ENCODE data around the gene ALLC. TPM values are rescaled to one million over a fixed set of nuclear protein-coding genes. Genes with fewer than 3 reads are reported as not detected.
"Not testable (repeated sequence)": the region's sequence is repeated elsewhere in the genome, so short reads cannot be mapped to it uniquely, and the experiment has no call there.

The ALLC gene
- total RNA-seq, 1 experiment from 2014 or later = not detected

GRCh38 chr2:3612639-3613523, 45.1 kb upstream of the ALLC start:
- no peak for ATAC-seq

GRCh38 chr2:3613524-3613905, 44.5 kb upstream of the ALLC start:
- Histone ChIP-seq H3F3A (ENCODE audit: low read length, unreplicated experiment) (no peaks in the 10 kb centered on the region), H3K27ac (ENCODE audit: low read length) (no peak overlapping the region), H4K20me1 (ENCODE audit: low read length) (no peaks in the 10 kb centered on the region), H3K9me3 (ENCODE audit: low read length) (no peaks in the 10 kb centered on the region), H2AFZ (ENCODE audit: low read length) (no peak overlapping the region), H3K27me3 (ENCODE audit: low read length) (no peaks in the 10 kb centered on the region), H3K4me1 (ENCODE audit: insufficient read depth, low read length) (no peaks in the 10 kb centered on the region), H3K9me2 (replicated peaks; ENCODE audit: low read length) (no peaks in the 10 kb centered on the region), H3K4me2 (ENCODE audit: low read length) (no peak overlapping the region), H3K9ac (ENCODE audit: low read length) (no peak overlapping the region), H3K36me3 (ENCODE audit: low read depth, low read length) (no peaks in the 10 kb centered on the region), H3K4me3 (ENCODE audit: low read length) (no peak overlapping the region), H3K79me2 (ENCODE audit: low read length) (no peaks in the 10 kb centered on the region)
- ATAC-seq = no peak
- no peak for DNase-seq
- BruUV-seq (replicated peaks) = no TSS peak
- ChIA-PET CTCF (no interaction called here), POLR2A (ENCODE audit: unreplicated experiment) (no interaction called here)
- TF ChIP-seq EZH2 (IDR thresholded peaks at IDR 0.05; ENCODE audit: low read length, unreplicated experiment) (no peak), CTCF (conservative IDR thresholded peaks at IDR 0.05; ENCODE audit: low read depth, low read length) (no peak), EZH2phosphoT487 (IDR thresholded peaks at IDR 0.05; ENCODE audit: borderline replicate concordance, low read length) (no peak)
- intact Hi-C loops (cut with micrococcal nuclease) = no loop called here

More at GRCh38 chr2:3612639-3613523, 45.1 kb upstream of the ALLC start:
- Histone ChIP-seq H3K9me2 (replicated peaks; ENCODE audit: low read length) (no peaks in the 10 kb centered on the region), H3K36me3 (ENCODE audit: low read depth, low read length) (no peaks in the 10 kb centered on the region), H3K9ac (ENCODE audit: low read length) (no peak overlapping the region), H3F3A (ENCODE audit: low read length, unreplicated experiment) (no peaks in the 10 kb centered on the region), H3K79me2 (ENCODE audit: low read length) (no peaks in the 10 kb centered on the region), H3K4me1 (ENCODE audit: insufficient read depth, low read length) (no peaks in the 10 kb centered on the region), H3K4me3 (ENCODE audit: low read length) (no peak overlapping the region), H3K4me2 (ENCODE audit: low read length) (no peak overlapping the region), H3K27me3 (ENCODE audit: low read length) (no peaks in the 10 kb centered on the region), H4K20me1 (ENCODE audit: low read length) (no peaks in the 10 kb centered on the region), H3K27ac (ENCODE audit: low read length) (no peak overlapping the region), H2AFZ (ENCODE audit: low read length) (no peak overlapping the region), H3K9me3 (ENCODE audit: low read length) (no peaks in the 10 kb centered on the region)
- POLR2A ChIA-PET (ENCODE audit: unreplicated experiment) = no interaction called here
- TF ChIP-seq EZH2 (IDR thresholded peaks at IDR 0.05; ENCODE audit: low read length, unreplicated experiment) (no peak), EZH2phosphoT487 (IDR thresholded peaks at IDR 0.05; ENCODE audit: borderline replicate concordance, low read length) (no peak), CTCF (conservative IDR thresholded peaks at IDR 0.05; ENCODE audit: low read depth, low read length) (no peak)
- intact Hi-C loops (cut with micrococcal nuclease) = no loop called here
- no TSS peak for BruUV-seq (replicated peaks)
- no peak for DNase-seq
- CTCF ChIA-PET = interaction anchor here (0.7 kb wide), 1 partner anchor 77 kb away, joined by 3 read pairs; no protein-coding TSS in a partner anchor

- H3K4me1 ChIP-seq (ENCODE audit: insufficient read depth, low read length); H3K4me3 ChIP-seq (ENCODE audit: low read length); H3K27ac ChIP-seq (ENCODE audit: low read length); H3K9me2 ChIP-seq (replicated peaks; ENCODE audit: low read length); H3K79me2 ChIP-seq (ENCODE audit: low read length); BruUV-seq (replicated peaks); H3F3A ChIP-seq (ENCODE audit: low read length, unreplicated experiment); H2AFZ ChIP-seq (ENCODE audit: low read length); H3K9me3 ChIP-seq (ENCODE audit: low read length); H3K36me3 ChIP-seq (ENCODE audit: low read depth, low read length); CTCF ChIA-PET; intact Hi-C loops (cut with micrococcal nuclease); ATAC-seq; POLR2A ChIA-PET (ENCODE audit: unreplicated experiment); H3K27me3 ChIP-seq (ENCODE audit: low read length); H3K4me2 ChIP-seq (ENCODE audit: low read length); DNase-seq; H4K20me1 ChIP-seq (ENCODE audit: low read length); H3K9ac ChIP-seq (ENCODE audit: low read length): not testable (repeated sequence)
These were observed 43.3 kb upstream of the ALLC start for GRCh38 chr2:3614743-3615142.

GRCh38 chr2:3615541-3616200, 42.3 kb upstream of the ALLC start:
- H3K9me3 ChIP-seq (ENCODE audit: low read length); DNase-seq; H4K20me1 ChIP-seq (ENCODE audit: low read length); POLR2A ChIA-PET (ENCODE audit: unreplicated experiment); H3F3A ChIP-seq (ENCODE audit: low read length, unreplicated experiment); ATAC-seq; H3K27me3 ChIP-seq (ENCODE audit: low read length); H3K9me2 ChIP-seq (replicated peaks; ENCODE audit: low read length); H3K79me2 ChIP-seq (ENCODE audit: low read length); H3K9ac ChIP-seq (ENCODE audit: low read length); H3K4me3 ChIP-seq (ENCODE audit: low read length); H3K4me2 ChIP-seq (ENCODE audit: low read length); CTCF ChIA-PET; H3K27ac ChIP-seq (ENCODE audit: low read length); BruUV-seq (replicated peaks); H3K4me1 ChIP-seq (ENCODE audit: insufficient read depth, low read length); H2AFZ ChIP-seq (ENCODE audit: low read length); H3K36me3 ChIP-seq (ENCODE audit: low read depth, low read length); intact Hi-C loops (cut with micrococcal nuclease): not testable (repeated sequence)

Measured in PC-3 (cell line).